GM06990 (cell line): ENCODE data around the gene RBM17.

ENCODE experiments used
- DNase-seq: peaks from one replicate; pipeline ENCODE4 v3.0.0-alpha.2; 2011; ENCODE audit not compliant: insufficient read length; ENCODE audit errors: extremely low read depth
- H3K27me3 ChIP-seq: replicated peaks from 2 replicates; pipeline ENCODE4 v1.6.0; 2011; ENCODE audit warnings: low read length; ENCODE audit not compliant: control insufficient read depth, insufficient read depth
- H3K36me3 ChIP-seq: 2 replicates; pipeline ENCODE4 v1.5.1; 2011; ENCODE audit warnings: low read length; ENCODE audit not compliant: control insufficient read depth, insufficient read depth
- H3K4me3 ChIP-seq: replicated peaks from 2 replicates; pipeline ENCODE4 v1.5.1; 2011; ENCODE audit warnings: low read depth, mild to moderate bottlenecking, control low read depth, low read length
- CTCF ChIP-seq: IDR thresholded peaks from 2 replicates; pipeline ENCODE4 v1.5.1; 2011; ENCODE audit warnings: low read length, control low read depth, mild to moderate bottlenecking, inconsistent platforms; ENCODE audit not compliant: insufficient read depth, poor library complexity, severe bottlenecking

The RBM17 gene

GRCh38 chr10:6071181-6072175 lies 17.4 kb upstream of the RBM17 start:
- no peaks in the 10 kb centered on the region for H3K36me3 ChIP-seq
- no peak for TF ChIP-seq CTCF

GRCh38 chr10:6072215-6072934 lies 16.5 kb upstream of the RBM17 start:
- no peaks in the 10 kb centered on the region for H3K36me3 ChIP-seq
- peak; percentile 41 for DNase-seq
- H3K4me3 ChIP-seq = peak overlapping the region; percentile 42
- no peak for TF ChIP-seq CTCF
- no peaks in the 10 kb centered on the region for H3K27me3 ChIP-seq

More at GRCh38 chr10:6071181-6072175, 17.4 kb upstream of the RBM17 start:
- no peak for DNase-seq
- no peak overlapping the region; the same call in 1 of the 2 replicates for H3K4me3 ChIP-seq
- no peaks in the 10 kb centered on the region for H3K27me3 ChIP-seq

GRCh38 chr10:6074489-6075301 lies 14.1 kb upstream of the RBM17 start:
- DNase-seq = no peak
- TF ChIP-seq CTCF = no peak
- Histone ChIP-seq H3K4me3 (no peak overlapping the region), H3K36me3 (no peaks in the 10 kb centered on the region), H3K27me3 (no peaks in the 10 kb centered on the region)

- Histone ChIP-seq H3K27me3 (no peaks in the 10 kb centered on the region; the same call in 1 of the 2 replicates), H3K4me3 (no peak overlapping the region), H3K36me3 (no peaks in the 10 kb centered on the region)
- no peak for DNase-seq
- no peak for TF ChIP-seq CTCF
These were observed 11.7 kb upstream of the RBM17 start for GRCh38 chr10:6077071-6077675.

- H3K27me3 ChIP-seq = peaks cover 2% of the 10 kb centered on the region
- no peaks in the 10 kb centered on the region for H3K36me3 ChIP-seq
- TF ChIP-seq CTCF = no peak
- no peak overlapping the region for H3K4me3 ChIP-seq
- no peak for DNase-seq
These were observed 9.8 kb upstream of the RBM17 start for GRCh38 chr10:6079044-6079443.
